Panc1 (cell line): Measurements from ENCODE around the gene PRSS33. TPM values are rescaled to one million over a fixed set of nuclear protein-coding genes. Genes with fewer than 3 reads are reported as not detected.
A peak's percentile ranks its signal among the peaks of the same experiment; 100 is the strongest.

Experiments used
- ATAC-seq: fragments of 200-7000 bp; cut with Tn5 transposase; 2 replicates; pipeline ENCODE4 v1.9.1; 2020; ENCODE audit warnings: mild to moderate bottlenecking, moderate library complexity
- BruUV-seq: library from RNA; stranded (reverse); fragments of 400-500 nt; replicated peaks from 2 replicates; lab custom pipeline; 2021; lab: Mats Ljungman, UMichigan
- CTCF ChIA-PET: fragments of 300-600 bp; sonication (Branson Sonifier 250); formaldehyde crosslinking; loops from one replicate; lab custom pipeline; 2022; ENCODE audit warnings: antibody characterized with exemption; lab: Charles Lee
- POLR2A ChIA-PET: fragments of 300-600 bp; sonication (Branson Sonifier 250); formaldehyde crosslinking; loops from one replicate; lab custom pipeline; 2022; ENCODE audit warnings: antibody characterized with exemption; lab: Charles Lee
- DNase-seq: peaks from one replicate; pipeline ENCODE4 v3.0.0-alpha.2; 2010; ENCODE audit warnings: low read depth, low spot score
- H3K27ac ChIP-seq: 2 replicates; pipeline ENCODE4 v1.5.1; 2011; ENCODE audit warnings: mild to moderate bottlenecking, low read length, inconsistent platforms
- H3K27me3 ChIP-seq: fragments of 200-500 bp; sonication (Bioruptor generic); 2 replicates; pipeline ENCODE4 v1.6.0; 2014; ENCODE audit warnings: low read length, inconsistent platforms; ENCODE audit not compliant: control insufficient read depth, insufficient read depth
- H3K36me3 ChIP-seq: fragments of 200-500 bp; sonication (Bioruptor generic); 2 replicates; pipeline ENCODE4 v1.5.1; 2014; ENCODE audit warnings: inconsistent platforms, mild to moderate bottlenecking, low read length, moderate library complexity; ENCODE audit not compliant: control insufficient read depth, insufficient read depth
- H3K4me1 ChIP-seq: 2 replicates; pipeline ENCODE4 v1.5.1; 2011; ENCODE audit warnings: inconsistent platforms, mild to moderate bottlenecking, low read length, moderate library complexity; ENCODE audit not compliant: control insufficient read depth, insufficient read depth
- H3K4me3 ChIP-seq, 2 experiments: 2 replicates each; pipeline ENCODE4 v1.5.1; 2011 to 2012; ENCODE audit warnings: low read depth in 2 of 2, low read length in 2 of 2, mild to moderate bottlenecking in 2 of 2, inconsistent platforms in 1 of 2, moderate library complexity in 1 of 2
- H3K9me3 ChIP-seq: fragments of 200-500 bp; sonication (Bioruptor generic); 2 replicates; pipeline ENCODE4 v1.5.1; 2014; ENCODE audit warnings: low read depth, mild to moderate bottlenecking, inconsistent platforms, low read length, moderate library complexity; ENCODE audit not compliant: control insufficient read depth, insufficient read depth
- CTCF ChIP-seq: fragments of 450-650 bp; IDR thresholded peaks from 2 replicates; pipeline ENCODE4 v1.5.1; 2017; ENCODE audit warnings: mild to moderate bottlenecking
- POLR2AphosphoS5 ChIP-seq: IDR thresholded peaks from 2 replicates; pipeline ENCODE4 v1.6.1; 2012; ENCODE audit warnings: mild to moderate bottlenecking, low read depth, low read length, moderate library complexity
- REST ChIP-seq, 2 experiments: IDR thresholded peaks; 2 replicates each; pipeline ENCODE4 v1.6.1; 2011 to 2012; ENCODE audit warnings: low read depth in 2 of 2, control low read depth in 1 of 2, low read length in 1 of 2, mild to moderate bottlenecking in 1 of 2, moderate library complexity in 1 of 2; ENCODE audit not compliant: insufficient read depth in 1 of 2
- SIN3A ChIP-seq: IDR thresholded peaks from 2 replicates; pipeline ENCODE4 v1.6.1; 2012; ENCODE audit warnings: low read depth, mild to moderate bottlenecking, low read length, moderate library complexity, borderline replicate concordance; ENCODE audit not compliant: insufficient read depth
- TCF7L2 ChIP-seq: IDR thresholded peaks from 2 replicates; pipeline ENCODE4 v1.6.1; 2011; ENCODE audit warnings: mild to moderate bottlenecking, low read depth, low read length, inconsistent platforms
- in situ Hi-C: cut with HindIII; loops from 2 replicates; pipeline ENCODE4 v1.10.0; 2016; ENCODE audit warnings: low sequenced_read_pairs, low pct_unique_long_range_greater_than_20kb
- intact Hi-C: fragments of 100-400 bp; cut with micrococcal nuclease; formaldehyde crosslinking; loops from one replicate; pipeline ENCODE4 v1.10.0; 2022; ENCODE audit not compliant: unreplicated experiment
- total RNA-seq: library from RNA; stranded (reverse); gene quantifications from one replicate; pipeline ENCODE4 v1.2.1, GENCODE V29; 2021; ENCODE audit not compliant: unreplicated experiment

PRSS33 gene
- total RNA-seq, 1 experiment from 2014 or later = 0.59 TPM

GRCh38 chr16:2825049-2825742 is 37.8 kb upstream of the PRSS33 start:
- H3K27me3 ChIP-seq = no peaks in the 10 kb centered on the region
- no peaks in the 10 kb centered on the region for H3K36me3 ChIP-seq
- in situ Hi-C loops (no loop called here), intact Hi-C loops (no loop called here)
- ChIA-PET POLR2A (no interaction called here), CTCF (no interaction called here)
- ATAC-seq (no peak), DNase-seq (no peak)
- H3K4me3 ChIP-seq = no peak overlapping the region
- H3K9me3 ChIP-seq = no peaks in the 10 kb centered on the region
- no TSS peak for BruUV-seq
- peaks cover 39% of the 10 kb centered on the region for H3K4me1 ChIP-seq
- peak overlapping the region; percentile 37; the same call in 1 of the 2 replicates for H3K27ac ChIP-seq
- TF ChIP-seq CTCF (no peak), TCF7L2 (no peak), REST (IDR thresholded peaks at IDR 0.05; ENCODE audit: insufficient read depth in 1 of 2, low read depth in 2 of 2, low read length in 1 of 2) (no peak), SIN3A (no peak), POLR2AphosphoS5 (no peak)

GRCh38 chr16:2824626-2825025 is 37.3 kb upstream of the PRSS33 start:
- in situ Hi-C loops (no loop called here), intact Hi-C loops (no loop called here)
- Histone ChIP-seq H3K9me3 (no peaks in the 10 kb centered on the region), H3K36me3 (no peaks in the 10 kb centered on the region), H3K4me1 (peaks cover 35% of the 10 kb centered on the region), H3K27me3 (no peaks in the 10 kb centered on the region), H3K27ac (no peak overlapping the region; the same call in 1 of the 2 replicates), H3K4me3 (no peak overlapping the region)
- DNase-seq (no peak), ATAC-seq (no peak)
- POLR2A ChIA-PET = no interaction called here
- CTCF ChIA-PET = no interaction called here
- BruUV-seq = no TSS peak
- TF ChIP-seq SIN3A = no peak
- no peak for TF ChIP-seq CTCF
